Liver (tissue), 9 donors: ENCODE measurements around the gene DPP6. TPM values are rescaled to one million over a fixed set of nuclear protein-coding genes. Genes with fewer than 3 reads are reported as not detected.

Source experiments
- DNase-seq: peaks from one replicate; pipeline ENCODE4 v3.0.0-alpha.2; 2017; ENCODE audit warnings: low spot score
- H3K27ac ChIP-seq, 2 donors: one replicate each; pipeline ENCODE4 v1.7.0; 2013; ENCODE audit warnings: inconsistent platforms in 2 of 2, low read length in 2 of 2, control low read depth in 1 of 2, low read depth in 1 of 2, mild to moderate bottlenecking in 1 of 2
- H3K27me3 ChIP-seq, 4 donors: one replicate each; pipeline versions ENCODE4 v1.6.1 to v1.7.0; 2013; ENCODE audit warnings: low read length in 3 of 4, inconsistent platforms in 1 of 4, mild to moderate bottlenecking in 1 of 4, moderate library complexity in 1 of 4; ENCODE audit not compliant: control insufficient read depth in 4 of 4, insufficient read depth in 4 of 4
- H3K36me3 ChIP-seq, 4 donors: one replicate each; pipeline versions ENCODE4 v1.6.1 to v1.7.0; 2013; ENCODE audit warnings: low read length in 3 of 4, mild to moderate bottlenecking in 3 of 4, low read depth in 1 of 4, moderate library complexity in 1 of 4; ENCODE audit not compliant: control insufficient read depth in 4 of 4, insufficient read depth in 3 of 4
- H3K4me1 ChIP-seq, 4 donors: one replicate each; pipeline versions ENCODE4 v1.6.1 to v1.7.0; 2013; ENCODE audit warnings: low read length in 3 of 4, mild to moderate bottlenecking in 3 of 4, moderate library complexity in 1 of 4; ENCODE audit not compliant: control insufficient read depth in 4 of 4, insufficient read depth in 4 of 4
- H3K4me3 ChIP-seq, 3 donors: one replicate each; pipeline versions ENCODE4 v1.6.1 to v1.7.0; 2013; ENCODE audit warnings: low read length in 3 of 3, control low read depth in 1 of 3, low read depth in 1 of 3, mild to moderate bottlenecking in 1 of 3
- H3K9ac ChIP-seq, 2 donors: one replicate each; pipeline ENCODE4 v1.7.0; 2013; ENCODE audit warnings: low read length in 2 of 2, mild to moderate bottlenecking in 2 of 2, moderate library complexity in 2 of 2, control low read depth in 1 of 2, low read depth in 1 of 2
- H3K9me3 ChIP-seq, 4 donors: one replicate each; pipeline versions ENCODE4 v1.6.1 to v1.7.0; 2013; ENCODE audit warnings: low read length in 3 of 4; ENCODE audit not compliant: control insufficient read depth in 4 of 4
- EGR1 ChIP-seq, 2 donors: IDR thresholded peaks; 2 replicates each; pipeline ENCODE4 v1.6.1; 2016 to 2018; ENCODE audit warnings: antibody characterized with exemption in 2 of 2, low read depth in 2 of 2
- FOXA1 ChIP-seq: IDR thresholded peaks from 2 replicates; pipeline ENCODE4 v1.6.1; 2016; ENCODE audit warnings: antibody characterized with exemption
- FOXA2 ChIP-seq: IDR thresholded peaks from 2 replicates; pipeline ENCODE4 v1.6.1; 2016; ENCODE audit warnings: antibody characterized with exemption
- HNF4A ChIP-seq, 2 donors: conservative IDR thresholded peaks; 2 replicates each; pipeline ENCODE4 v1.6.1; 2016; ENCODE audit warnings: antibody characterized with exemption in 2 of 2, mild to moderate bottlenecking in 2 of 2
- HNF4G ChIP-seq: IDR thresholded peaks from 2 replicates; pipeline ENCODE4 v1.6.1; 2016; ENCODE audit warnings: antibody characterized with exemption
- JUND ChIP-seq, 2 donors: IDR thresholded peaks; 2 replicates each; pipeline ENCODE4 v1.6.1; 2016; ENCODE audit warnings: antibody characterized with exemption in 2 of 2
- RAD21 ChIP-seq, 2 donors: IDR thresholded peaks; 2 replicates each; pipeline ENCODE4 v1.6.1; 2016; ENCODE audit warnings: antibody characterized with exemption in 2 of 2, mild to moderate bottlenecking in 2 of 2
- RXRA ChIP-seq, 2 donors: IDR thresholded peaks; 2 replicates each; pipeline ENCODE4 v1.6.1; 2017 to 2018; ENCODE audit warnings: antibody characterized with exemption in 2 of 2, mild to moderate bottlenecking in 1 of 2
- SP1 ChIP-seq: IDR thresholded peaks from 2 replicates; pipeline ENCODE4 v1.6.1; 2018; ENCODE audit warnings: antibody characterized with exemption, mild to moderate bottlenecking
- YY1 ChIP-seq: IDR thresholded peaks from 2 replicates; pipeline ENCODE4 v1.6.1; 2016; ENCODE audit warnings: antibody characterized with exemption, mild to moderate bottlenecking
- WGBS: extraction: QIAGEN DNeasy Blood & Tissue Kit; methylation state at CpG from one replicate; pipeline ENCODE4 v1.1.7; 2013; 5-methylcytosine and 5-hydroxymethylcytosine counted together
- polyA plus RNA-seq, 2 donors: library from polyadenylated mRNA; stranded (reverse) in 1 of 2; unstranded in 1 of 2; fragments of 200-250 nt in 1 of 2; fragments of >200 nt in 1 of 2; fragmentation: Nextera tagmentation in 1 of 2; extraction: Ambion mirVana in 1 of 2; gene quantifications; one replicate each; pipeline versions ENCODE4 v1.2.1 to v1.2.3, GENCODE V29; 2013 to 2015
- total RNA-seq, 2 donors: library from RNA; depleted of rRNA; stranded (reverse); fragments of >200 nt; gene quantifications; one replicate each; pipeline ENCODE4 v1.2.3, GENCODE V29; 2014
- TF ChIP-seq, protein P1 (sequence below): IDR thresholded peaks from 2 replicates; pipeline ENCODE4 v1.6.1; 2016; ENCODE audit warnings: antibody characterized with exemption
- TF ChIP-seq, protein P2 (sequence below): IDR thresholded peaks from 2 replicates; pipeline ENCODE4 v1.6.1; 2016; ENCODE audit warnings: antibody characterized with exemption
- TF ChIP-seq, protein P3 (sequence below): IDR thresholded peaks from 2 replicates; pipeline ENCODE4 v1.6.1; 2016; ENCODE audit warnings: antibody characterized with exemption
- donor health status: healthy.
- donor health status: healthy.
- donor health status: healthy.
- donor health status: healthy.
- donor health status: healthy.

DPP6 gene
- total and polyA plus RNA-seq, 4 donors, result 0.01 TPM; not detected in 3

DNA sequence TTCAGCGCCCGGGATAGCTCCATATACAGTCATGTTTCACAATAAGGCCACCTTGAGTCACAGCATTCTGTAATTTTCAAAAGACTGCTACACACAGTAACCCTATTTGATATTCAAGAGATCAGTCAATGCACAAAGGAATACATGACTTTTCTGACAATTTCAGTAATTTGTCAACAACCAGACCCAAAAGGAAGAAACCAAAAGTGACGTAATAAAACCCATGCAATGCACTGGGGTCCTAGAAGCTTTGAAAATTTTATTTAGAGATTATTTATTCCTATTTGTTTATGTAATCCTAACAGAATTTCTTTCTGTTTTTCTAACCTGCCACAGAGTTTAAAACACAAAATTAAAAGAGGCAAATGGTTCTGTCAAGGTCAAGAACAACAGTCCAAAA lies 421.2 kb downstream of the DPP6 start:
- Histone ChIP-seq H3K9me3 (no peaks in the 10 kb centered on the region), H3K36me3 (no peaks in the 10 kb centered on the region), H3K4me3 (no peak overlapping the region), H3K27ac (no peak overlapping the region), H3K4me1 (no peaks in the 10 kb centered on the region), H3K9ac (no peak overlapping the region), H3K27me3 (no peaks in the 10 kb centered on the region)
- no peak for DNase-seq
- TF ChIP-seq FOXA2, result no peak
- no peak for TF ChIP-seq FOXA1
- TF ChIP-seq, protein P1, sequence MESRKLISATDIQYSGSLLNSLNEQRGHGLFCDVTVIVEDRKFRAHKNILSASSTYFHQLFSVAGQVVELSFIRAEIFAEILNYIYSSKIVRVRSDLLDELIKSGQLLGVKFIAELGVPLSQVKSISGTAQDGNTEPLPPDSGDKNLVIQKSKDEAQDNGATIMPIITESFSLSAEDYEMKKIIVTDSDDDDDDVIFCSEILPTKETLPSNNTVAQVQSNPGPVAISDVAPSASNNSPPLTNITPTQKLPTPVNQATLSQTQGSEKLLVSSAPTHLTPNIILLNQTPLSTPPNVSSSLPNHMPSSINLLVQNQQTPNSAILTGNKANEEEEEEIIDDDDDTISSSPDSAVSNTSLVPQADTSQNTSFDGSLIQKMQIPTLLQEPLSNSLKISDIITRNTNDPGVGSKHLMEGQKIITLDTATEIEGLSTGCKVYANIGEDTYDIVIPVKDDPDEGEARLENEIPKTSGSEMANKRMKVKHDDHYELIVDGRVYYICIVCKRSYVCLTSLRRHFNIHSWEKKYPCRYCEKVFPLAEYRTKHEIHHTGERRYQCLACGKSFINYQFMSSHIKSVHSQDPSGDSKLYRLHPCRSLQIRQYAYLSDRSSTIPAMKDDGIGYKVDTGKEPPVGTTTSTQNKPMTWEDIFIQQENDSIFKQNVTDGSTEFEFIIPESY, result no peak
- TF ChIP-seq, protein P2, sequence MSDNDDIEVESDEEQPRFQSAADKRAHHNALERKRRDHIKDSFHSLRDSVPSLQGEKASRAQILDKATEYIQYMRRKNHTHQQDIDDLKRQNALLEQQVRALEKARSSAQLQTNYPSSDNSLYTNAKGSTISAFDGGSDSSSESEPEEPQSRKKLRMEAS, result no peak
- TF ChIP-seq SP1, result no peak
- TF ChIP-seq RAD21 (IDR thresholded peaks at IDR 0.05), result no peak
- 80% methylated on average over 3 of the region's 3 CpGs for WGBS

DNA sequence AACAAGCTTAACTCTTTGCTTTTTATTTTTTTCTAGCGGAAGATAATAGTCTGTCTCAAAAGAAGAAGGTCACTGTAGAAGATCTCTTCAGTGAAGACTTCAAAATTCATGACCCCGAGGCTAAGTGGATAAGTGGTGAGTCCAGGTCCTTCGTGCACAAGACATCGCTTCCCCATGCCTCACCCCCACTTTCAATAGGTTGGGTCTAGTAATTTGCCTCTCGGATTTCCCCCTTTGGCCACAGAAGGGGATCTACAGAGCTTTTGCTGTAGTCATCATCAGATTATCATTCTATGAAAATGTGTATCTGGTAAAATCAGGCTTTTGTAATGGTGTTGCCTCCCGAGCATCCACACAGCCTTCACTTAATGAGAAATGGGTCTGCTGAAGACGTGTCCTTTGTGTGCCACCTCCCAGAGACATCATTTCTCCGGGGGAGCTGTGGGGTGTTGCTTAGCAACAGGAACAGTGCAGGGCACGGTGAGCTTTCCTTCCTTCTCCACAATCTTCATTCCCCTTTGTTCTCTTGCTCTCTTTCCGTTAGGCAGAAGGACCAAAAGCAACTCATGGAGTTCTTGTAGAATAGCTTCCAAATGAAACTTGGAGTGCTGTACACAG lies 422.8 kb downstream of the DPP6 start:
- Histone ChIP-seq H3K9me3 (no peaks in the 10 kb centered on the region), H3K4me1 (no peaks in the 10 kb centered on the region), H3K36me3 (no peaks in the 10 kb centered on the region), H3K9ac (no peak overlapping the region), H3K27ac (no peak overlapping the region), H3K27me3 (no peaks in the 10 kb centered on the region), H3K4me3 (no peak overlapping the region)
- no peak for DNase-seq
- 51% methylated on average over 10 of the region's 10 CpGs for WGBS
- TF ChIP-seq, protein P2, result no peak
- TF ChIP-seq, protein P3, sequence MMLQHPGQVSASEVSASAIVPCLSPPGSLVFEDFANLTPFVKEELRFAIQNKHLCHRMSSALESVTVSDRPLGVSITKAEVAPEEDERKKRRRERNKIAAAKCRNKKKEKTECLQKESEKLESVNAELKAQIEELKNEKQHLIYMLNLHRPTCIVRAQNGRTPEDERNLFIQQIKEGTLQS, result no peak
- TF ChIP-seq HNF4A (conservative IDR thresholded peaks at IDR 0.05) (no peak), HNF4G (no peak), RXRA (IDR thresholded peaks at IDR 0.05) (no peak), FOXA2 (no peak), JUND (IDR thresholded peaks at IDR 0.05) (no peak)
- TF ChIP-seq, protein P1, result no peak

DNA sequence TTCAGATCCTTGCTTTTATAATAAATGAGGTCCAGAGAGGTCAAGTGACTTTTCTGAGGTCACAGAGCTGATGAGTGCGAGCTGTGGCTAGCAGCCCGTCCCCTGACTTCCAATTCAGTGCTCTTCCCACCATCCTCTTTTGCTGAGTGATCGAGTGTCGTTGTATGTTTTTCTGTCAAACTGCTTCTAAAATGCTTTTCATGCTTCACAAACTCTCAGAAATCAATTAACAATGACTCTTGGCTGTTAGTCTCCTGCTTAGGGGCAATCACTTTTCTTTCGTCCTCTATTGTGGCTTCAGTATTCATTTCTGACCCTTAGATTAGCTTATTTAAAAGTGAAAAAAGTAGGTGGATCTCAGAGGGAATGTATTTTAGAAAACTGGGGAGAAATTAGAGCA lies 423.7 kb downstream of the DPP6 start:
- H3K27me3 ChIP-seq, result no peaks in the 10 kb centered on the region
- no peak overlapping the region for H3K9ac ChIP-seq
- TF ChIP-seq YY1 (no peak), EGR1 (IDR thresholded peaks at IDR 0.05; ENCODE audit: low read depth in 2 of 2) (no peak), RAD21 (IDR thresholded peaks at IDR 0.05) (no peak), FOXA2 (no peak)
- no peaks in the 10 kb centered on the region for H3K36me3 ChIP-seq
- no peaks in the 10 kb centered on the region for H3K9me3 ChIP-seq
- 48% methylated on average over 5 of the region's 5 CpGs for WGBS
- no peak overlapping the region for H3K27ac ChIP-seq
- no peak overlapping the region for H3K4me3 ChIP-seq
- DNase-seq, result no peak
- H3K4me1 ChIP-seq, result no peaks in the 10 kb centered on the region
